Temporal lobe (tissue), 1 donor: Measurements from ENCODE around the gene C1orf122. TPM values are rescaled to one million over a fixed set of nuclear protein-coding genes. Genes with fewer than 3 reads are reported as not detected.

Experiments
- total RNA-seq: library from RNA; depleted of rRNA; stranded (reverse); fragments of >200 nt; gene quantifications from one replicate; pipeline ENCODE4 v1.2.3, GENCODE V29; 2014

C1orf122 gene
- total RNA-seq, 1 donor from 2014 or later = 12.5 TPM

Other genes with a start within 250 kb of the C1orf122 start
- gene GNL2, start 211.9 kb upstream of the C1orf122 start, total RNA-seq = 29.0 TPM
- not detected for gene RSPO1, start 172.9 kb upstream of the C1orf122 start, total RNA-seq
- 1.2 TPM for gene CDCA8, start 115.3 kb upstream of the C1orf122 start, total RNA-seq
- gene EPHA10, start 42.7 kb upstream of the C1orf122 start, total RNA-seq = 8.9 TPM
- 26.8 TPM for gene MANEAL, start 13.9 kb upstream of the C1orf122 start, total RNA-seq
- 8.1 TPM for gene YRDC, start 418 bp downstream of the C1orf122 start, total RNA-seq
- gene MTF1, start 51.8 kb downstream of the C1orf122 start, total RNA-seq = 4.2 TPM
- gene INPP5B, start 139.3 kb downstream of the C1orf122 start, total RNA-seq = 10.6 TPM
- 80.6 TPM for gene SF3A3, start 182.2 kb downstream of the C1orf122 start, total RNA-seq
- gene FHL3, start 197.7 kb downstream of the C1orf122 start, total RNA-seq = 5.2 TPM
- 28.5 TPM for gene UTP11, start 204.9 kb downstream of the C1orf122 start, total RNA-seq
- gene POU3F1, start 239.0 kb downstream of the C1orf122 start, total RNA-seq = 6.1 TPM